ENCODE measurements around the gene ADORA2B. TPM values are rescaled to one million over a fixed set of nuclear protein-coding genes. Genes with fewer than 3 reads are reported as not detected.

ADORA2B gene
- total and polyA plus RNA-seq, 12 donors = 0.18 to 2.0 (median 0.64) TPM

DNA sequence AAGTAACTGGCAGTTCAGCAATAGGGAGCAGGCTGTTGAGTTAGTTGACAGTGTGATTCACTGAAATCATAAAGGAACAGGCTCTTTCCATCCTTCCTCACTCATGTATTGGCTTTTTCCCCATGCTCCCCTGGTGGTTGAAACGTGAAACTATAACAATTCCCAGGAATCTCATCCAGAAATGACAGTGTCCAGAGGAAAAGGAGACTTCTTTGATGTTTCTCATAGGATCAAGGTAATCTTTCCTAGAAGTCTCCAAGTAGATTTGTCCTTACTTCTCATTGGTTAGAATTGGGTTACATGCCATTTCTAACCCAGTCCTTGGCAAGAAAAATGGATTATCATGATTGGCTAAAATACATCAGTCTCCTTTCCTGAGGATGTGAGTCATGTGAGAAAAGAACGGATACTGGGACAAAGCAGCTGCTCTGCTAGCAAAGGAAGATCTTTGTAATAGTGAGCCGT is 69.0 kb downstream of the ADORA2B start:
- 21 to 28% methylated on average over 3 of the region's 3 CpGs for WGBS, 2 donors
- no peak overlapping the region for H3K4me3 ChIP-seq

DNA sequence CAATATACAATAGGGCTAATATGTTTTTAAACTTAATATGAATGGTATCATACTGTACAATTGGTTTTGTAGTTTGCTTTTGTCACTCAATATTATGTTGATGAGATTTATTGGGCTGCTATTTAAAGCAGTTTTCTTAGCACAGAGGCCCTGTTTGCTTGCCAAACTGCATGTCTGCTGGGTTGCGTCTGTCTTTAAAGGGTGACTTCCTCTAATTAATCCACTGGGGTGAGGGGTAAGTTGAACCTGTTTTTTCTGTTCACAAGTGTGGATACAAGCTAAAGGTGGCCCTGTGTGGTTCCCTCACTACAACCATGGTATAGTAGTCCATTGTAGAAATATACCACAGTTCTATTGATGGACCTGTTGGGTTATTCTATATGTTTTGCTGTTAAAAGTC is 74.4 kb downstream of the ADORA2B start:
- DNase-seq (no peak), ATAC-seq (peak in 7 of 8 donors; percentile 19 to 69 (median 62))
- WGBS, 2 donors = 16 to 44% methylated on average over 1 of the region's 1 CpG
- Histone ChIP-seq H3K36me3 (peaks cover 0 to 96% (median 13%) of the 10 kb centered on the region in 9 donors), H3K27me3 (no peaks in the 10 kb centered on the region), H3K27ac (peak overlapping the region in 5 of 10 donors; percentile 11 to 63 (median 45)), H3K9me3 (no peaks in the 10 kb centered on the region), H3K4me3 (no peak overlapping the region), H3K4me1 (peaks cover 0 to 61% (median 22%) of the 10 kb centered on the region in 9 donors)
- TF ChIP-seq, protein P1, sequence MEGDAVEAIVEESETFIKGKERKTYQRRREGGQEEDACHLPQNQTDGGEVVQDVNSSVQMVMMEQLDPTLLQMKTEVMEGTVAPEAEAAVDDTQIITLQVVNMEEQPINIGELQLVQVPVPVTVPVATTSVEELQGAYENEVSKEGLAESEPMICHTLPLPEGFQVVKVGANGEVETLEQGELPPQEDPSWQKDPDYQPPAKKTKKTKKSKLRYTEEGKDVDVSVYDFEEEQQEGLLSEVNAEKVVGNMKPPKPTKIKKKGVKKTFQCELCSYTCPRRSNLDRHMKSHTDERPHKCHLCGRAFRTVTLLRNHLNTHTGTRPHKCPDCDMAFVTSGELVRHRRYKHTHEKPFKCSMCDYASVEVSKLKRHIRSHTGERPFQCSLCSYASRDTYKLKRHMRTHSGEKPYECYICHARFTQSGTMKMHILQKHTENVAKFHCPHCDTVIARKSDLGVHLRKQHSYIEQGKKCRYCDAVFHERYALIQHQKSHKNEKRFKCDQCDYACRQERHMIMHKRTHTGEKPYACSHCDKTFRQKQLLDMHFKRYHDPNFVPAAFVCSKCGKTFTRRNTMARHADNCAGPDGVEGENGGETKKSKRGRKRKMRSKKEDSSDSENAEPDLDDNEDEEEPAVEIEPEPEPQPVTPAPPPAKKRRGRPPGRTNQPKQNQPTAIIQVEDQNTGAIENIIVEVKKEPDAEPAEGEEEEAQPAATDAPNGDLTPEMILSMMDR (IDR thresholded peaks at IDR 0.05) = no peak
- intact Hi-C loops (cut with DNase I) = no loop called here

More for the DNA sequence above, 69.0 kb downstream of the ADORA2B start:
- intact Hi-C loops (cut with DNase I) = no loop called here
- Histone ChIP-seq H3K27me3 (no peaks in the 10 kb centered on the region), H3K36me3 (peaks cover 0 to 100% (median 16%) of the 10 kb centered on the region in 9 donors), H3K4me1 (peaks cover 0 to 53% (median 35%) of the 10 kb centered on the region in 9 donors), H3K27ac (peak overlapping the region in 8 of 10 donors; percentile 17 to 67 (median 40)), H3K9me3 (no peaks in the 10 kb centered on the region)
- ATAC-seq (peak in 7 of 8 donors; percentile 45 to 81 (median 72)), DNase-seq (no peak)
- TF ChIP-seq, protein P1 (IDR thresholded peaks at IDR 0.05) = peak in 7 of 9 donors; percentile 33 to 57 (median 48)

DNA sequence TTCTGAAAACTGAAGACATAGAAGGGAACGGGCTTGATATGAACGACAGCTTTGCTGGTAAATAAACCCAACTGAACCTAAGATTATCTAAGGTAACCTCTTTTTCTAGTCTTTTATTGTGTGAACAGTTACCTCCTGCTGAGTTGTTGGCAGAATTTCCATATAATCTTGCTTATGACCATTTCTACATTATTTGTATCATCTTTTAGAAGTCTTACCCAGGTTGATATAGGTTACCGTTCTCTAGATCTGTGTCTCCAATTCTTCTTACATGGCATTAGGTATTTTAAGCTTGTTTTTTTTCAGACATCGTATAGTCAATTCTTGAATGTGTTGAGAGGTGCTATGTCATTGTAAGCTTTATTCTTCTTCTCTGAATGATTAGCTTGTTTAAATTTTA is 79.0 kb downstream of the ADORA2B start:
- Histone ChIP-seq H3K9me3 (no peaks in the 10 kb centered on the region), H3K36me3 (peaks cover 0 to 97% (median 43%) of the 10 kb centered on the region in 9 donors), H3K27me3 (no peaks in the 10 kb centered on the region), H3K4me1 (peaks cover 0 to 53% (median 22%) of the 10 kb centered on the region in 9 donors), H3K4me3 (no peak overlapping the region), H3K27ac (peak overlapping the region in 1 of 10 donors; percentile 27)
- intact Hi-C loops (cut with DNase I) = no loop called here
- WGBS, 2 donors = 87 to 89% methylated on average over 4 of the region's 4 CpGs
- DNase-seq (no peak), ATAC-seq (no peak)
- TF ChIP-seq, protein P1 (IDR thresholded peaks at IDR 0.05) = no peak

DNA sequence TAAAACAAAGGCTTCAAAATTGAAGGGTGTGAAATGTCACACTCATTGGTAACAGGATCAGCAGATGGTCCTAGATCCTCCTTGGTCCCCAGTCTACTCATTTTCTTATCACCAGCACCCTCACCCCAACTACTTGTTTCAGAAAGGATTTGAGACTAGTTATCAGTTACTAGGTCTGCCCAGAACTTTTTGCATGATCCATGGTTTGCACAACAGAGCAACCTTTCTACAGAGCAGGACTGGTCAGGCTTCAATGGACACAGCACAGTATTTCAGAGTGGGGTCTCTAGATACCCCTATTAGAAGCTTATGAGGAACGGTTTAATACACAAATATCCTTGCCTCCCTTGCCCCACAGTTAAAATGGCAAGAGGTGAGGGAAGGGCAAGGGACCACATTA is 80.3 kb downstream of the ADORA2B start:
- intact Hi-C loops (cut with DNase I) = loop anchor here in 1 of 10 donors (5.0 kb wide), 1 partner anchor 37 kb away; no protein-coding TSS in a partner anchor
- Histone ChIP-seq H3K36me3 (peaks cover 0 to 97% (median 55%) of the 10 kb centered on the region in 9 donors), H3K4me3 (no peak overlapping the region), H3K27ac (no peak overlapping the region), H3K27me3 (no peaks in the 10 kb centered on the region), H3K9me3 (no peaks in the 10 kb centered on the region), H3K4me1 (peaks cover 0 to 40% (median 17%) of the 10 kb centered on the region in 9 donors)
- no peak for DNase-seq
- ATAC-seq = no peak
- TF ChIP-seq, protein P1 (IDR thresholded peaks at IDR 0.05) = no peak
- WGBS, 2 donors = 96 to 98% methylated on average over 1 of the region's 1 CpG

Other genes starting within 250 kb of the ADORA2B start
- 10 to 100 TPM in 8 of 10 donors, 1 to 10 TPM in 2; 9.0 to 17.2 (median 12.3) TPM for gene ZNF286A, start 245.4 kb upstream of the ADORA2B start, total RNA-seq
- gene ZNF286A, start 245.4 kb upstream of the ADORA2B start, polyA plus RNA-seq = 10 to 100 TPM in 1 of 2 donors, 1 to 10 TPM in 1; 7.8 to 10.7 TPM
- not detected for gene TBC1D26, start 212.8 kb upstream of the ADORA2B start, total RNA-seq
- gene TBC1D26, start 212.8 kb upstream of the ADORA2B start, polyA plus RNA-seq = under 1 TPM in 1 of 2 donors, not detected in 1; 0.07 TPM
- gene ZSWIM7, start 54.6 kb downstream of the ADORA2B start, total RNA-seq = 10 to 100 TPM; 28.5 to 41.8 (median 34.1) TPM
- gene ZSWIM7, start 54.6 kb downstream of the ADORA2B start, polyA plus RNA-seq = 10 to 100 TPM; 33.3 to 50.7 TPM
- 10 to 100 TPM; 25.1 to 41.1 (median 28.2) TPM for gene TTC19, start 54.7 kb downstream of the ADORA2B start, total RNA-seq
- gene TTC19, start 54.7 kb downstream of the ADORA2B start, polyA plus RNA-seq = 10 to 100 TPM; 10.8 to 19.4 TPM

Measured in heart right ventricle (tissue), 16 donors.